Karpas-422 (cell line): ENCODE data around the gene TP53BP2. TPM values are rescaled to one million over a fixed set of nuclear protein-coding genes. Genes with fewer than 3 reads are reported as not detected.

Experiments
- DNase-seq: peaks from one replicate; pipeline ENCODE4 v3.0.0-alpha.2; 2015
- H2AFZ ChIP-seq: fragments of 200-600 bp; sonication (generic); 2 replicates; pipeline ENCODE4 v1.6.1; 2014; ENCODE audit warnings: antibody characterized with exemption, low read length, mixed read lengths
- H3K27ac ChIP-seq: fragments of 200-600 bp; sonication (generic); 2 replicates; pipeline ENCODE4 v1.5.1; 2014; ENCODE audit warnings: mild to moderate bottlenecking, low read length, moderate library complexity
- H3K27me3 ChIP-seq: fragments of 200-600 bp; sonication (generic); 2 replicates; pipeline ENCODE4 v1.6.1; 2014; ENCODE audit warnings: low read length, mixed read lengths
- H3K36me3 ChIP-seq: fragments of 200-600 bp; sonication (generic); 2 replicates; pipeline ENCODE4 v1.6.1; 2014; ENCODE audit warnings: low read length, mixed read lengths; ENCODE audit not compliant: insufficient read depth
- H3K4me1 ChIP-seq: fragments of 200-600 bp; sonication (generic); 2 replicates; pipeline ENCODE4 v1.6.1; 2014; ENCODE audit warnings: mild to moderate bottlenecking, low read length, mixed read lengths
- H3K4me2 ChIP-seq: fragments of 200-600 bp; sonication (generic); 2 replicates; pipeline ENCODE4 v1.6.1; 2014; ENCODE audit warnings: low read length, low read depth, mild to moderate bottlenecking; ENCODE audit not compliant: poor library complexity, severe bottlenecking
- H3K4me3 ChIP-seq: fragments of 200-600 bp; sonication (generic); 2 replicates; pipeline ENCODE4 v1.5.1; 2014; ENCODE audit warnings: mild to moderate bottlenecking, antibody characterized with exemption, low read length, mixed read lengths
- H3K79me2 ChIP-seq: fragments of 200-600 bp; sonication (generic); 2 replicates; pipeline ENCODE4 v1.6.1; 2014; ENCODE audit warnings: mild to moderate bottlenecking, low read length, mixed read lengths
- H3K9ac ChIP-seq: fragments of 200-600 bp; sonication (generic); 2 replicates; pipeline ENCODE4 v1.6.0; 2014; ENCODE audit warnings: low read length
- H3K9me2 ChIP-seq: fragments of 200-600 bp; sonication (generic), shearing (Covaris generic); replicated peaks from 2 replicates; pipeline ENCODE4 v1.6.0; 2014; ENCODE audit warnings: mild to moderate bottlenecking, low read length, moderate library complexity; ENCODE audit not compliant: insufficient read depth
- H3K9me3 ChIP-seq: fragments of 300-700, 200-600 bp; sonication (generic); 2 replicates; pipeline ENCODE4 v1.6.1; 2014; ENCODE audit warnings: low read length, mixed read lengths
- H4K20me1 ChIP-seq: fragments of 200-600 bp; sonication (generic); 2 replicates; pipeline ENCODE4 v1.6.1; 2014; ENCODE audit warnings: mild to moderate bottlenecking, antibody characterized with exemption, low read length, low read depth; ENCODE audit not compliant: insufficient read depth
- total RNA-seq: library from RNA; depleted of rRNA; stranded (reverse); fragments of >200 nt; shearing (Covaris generic); gene quantifications from 2 replicates; pipeline ENCODE4 v1.2.3, GENCODE V29; 2014; ENCODE audit warnings: low replicate concordance

TP53BP2 gene
- total RNA-seq, 1 experiment from 2014 or later: 1.5 TPM

DNA sequence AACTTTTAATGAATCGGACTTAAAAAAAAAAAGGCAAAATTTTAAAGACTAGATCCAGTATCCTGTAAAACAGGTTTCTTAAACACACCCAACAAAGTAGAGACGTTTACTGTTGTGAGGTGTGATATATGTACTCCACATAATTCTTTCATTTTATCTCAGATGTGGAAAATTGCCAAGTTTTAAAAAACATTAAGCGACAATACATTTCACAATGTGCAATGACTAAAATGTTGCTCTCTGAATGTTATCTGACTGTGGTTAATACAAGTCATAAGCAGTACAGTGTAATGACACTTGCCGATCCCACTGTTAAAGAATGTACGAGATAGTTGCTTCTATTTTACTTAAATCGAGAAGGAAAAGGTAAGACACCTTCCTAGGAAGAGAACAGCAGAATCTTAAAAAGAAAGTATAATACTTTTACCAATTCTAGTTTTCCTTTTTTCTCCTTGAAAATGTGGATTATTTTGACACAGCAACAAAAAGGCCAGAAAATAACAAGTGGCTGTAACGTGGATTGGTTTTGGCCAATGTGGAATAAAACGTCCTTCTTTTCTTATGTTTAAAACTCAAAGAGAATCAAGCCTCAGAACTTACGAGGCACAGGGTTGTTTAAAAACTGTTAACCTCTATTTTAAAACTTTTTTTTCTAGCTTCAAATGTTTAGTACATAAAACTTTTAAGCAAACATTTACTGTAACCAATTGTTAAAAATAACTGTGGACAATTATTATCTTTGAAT lies 51.4 kb downstream of the TP53BP2 start:
- Histone ChIP-seq H3K36me3 (no peaks in the 10 kb centered on the region), H3K4me3 (no peak overlapping the region), H4K20me1 (no peaks in the 10 kb centered on the region), H3K9ac (no peak overlapping the region), H3K27me3 (no peaks in the 10 kb centered on the region), H2AFZ (no peak overlapping the region), H3K9me3 (no peaks in the 10 kb centered on the region), H3K27ac (no peak overlapping the region), H3K4me1 (no peaks in the 10 kb centered on the region), H3K9me2 (no peaks in the 10 kb centered on the region), H3K4me2 (no peak overlapping the region), H3K79me2 (no peaks in the 10 kb centered on the region)
- DNase-seq: no peak

DNA sequence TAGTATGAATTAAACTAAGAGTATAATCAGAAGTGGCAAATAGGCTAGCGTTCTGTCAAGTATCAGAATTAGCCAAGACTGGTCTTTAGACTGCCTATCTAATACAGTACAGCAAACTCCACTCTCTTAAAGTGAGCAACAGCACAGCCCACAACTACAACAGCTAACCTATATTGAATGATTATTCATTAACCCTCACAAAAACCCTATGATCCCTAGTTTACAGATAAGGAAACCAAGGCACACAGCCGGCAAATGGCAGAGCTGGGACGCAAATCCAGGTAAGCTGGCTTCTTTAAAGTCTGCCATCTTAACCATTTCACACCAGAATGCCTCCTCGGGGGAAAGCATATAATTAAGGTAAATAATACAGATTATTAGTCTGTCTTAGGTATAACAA lies 52.0 kb downstream of the TP53BP2 start:
- H3K4me2 ChIP-seq: no peak overlapping the region
- H3K9me3 ChIP-seq: no peaks in the 10 kb centered on the region
- no peaks in the 10 kb centered on the region for H3K79me2 ChIP-seq
- H4K20me1 ChIP-seq: no peaks in the 10 kb centered on the region
- no peak overlapping the region for H3K4me3 ChIP-seq
- no peak for DNase-seq
- no peak overlapping the region for H3K9ac ChIP-seq
- H3K9me2 ChIP-seq: no peaks in the 10 kb centered on the region
- H3K36me3 ChIP-seq: no peaks in the 10 kb centered on the region
- no peaks in the 10 kb centered on the region for H3K27me3 ChIP-seq
- no peak overlapping the region for H2AFZ ChIP-seq
- no peaks in the 10 kb centered on the region for H3K4me1 ChIP-seq
- no peak overlapping the region for H3K27ac ChIP-seq

DNA sequence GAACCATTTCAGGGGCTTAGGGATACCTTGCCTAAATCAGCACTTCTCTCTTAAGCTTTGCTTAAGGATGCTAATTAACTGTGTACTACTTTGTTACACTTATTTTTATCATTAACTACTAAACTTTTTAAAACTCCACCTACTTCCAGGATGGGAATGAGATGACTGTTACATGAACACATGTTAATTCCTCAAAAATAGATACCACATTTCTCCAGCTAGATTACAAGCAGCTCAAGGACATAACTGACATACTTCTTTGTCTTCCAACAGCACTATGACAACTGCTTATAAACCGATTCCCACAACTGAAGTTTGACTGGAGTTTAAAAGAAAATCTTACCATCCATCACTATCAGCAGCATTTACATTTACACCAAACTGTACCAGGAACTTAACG lies 53.7 kb downstream of the TP53BP2 start:
- H3K4me1 ChIP-seq: no peaks in the 10 kb centered on the region

DNA sequence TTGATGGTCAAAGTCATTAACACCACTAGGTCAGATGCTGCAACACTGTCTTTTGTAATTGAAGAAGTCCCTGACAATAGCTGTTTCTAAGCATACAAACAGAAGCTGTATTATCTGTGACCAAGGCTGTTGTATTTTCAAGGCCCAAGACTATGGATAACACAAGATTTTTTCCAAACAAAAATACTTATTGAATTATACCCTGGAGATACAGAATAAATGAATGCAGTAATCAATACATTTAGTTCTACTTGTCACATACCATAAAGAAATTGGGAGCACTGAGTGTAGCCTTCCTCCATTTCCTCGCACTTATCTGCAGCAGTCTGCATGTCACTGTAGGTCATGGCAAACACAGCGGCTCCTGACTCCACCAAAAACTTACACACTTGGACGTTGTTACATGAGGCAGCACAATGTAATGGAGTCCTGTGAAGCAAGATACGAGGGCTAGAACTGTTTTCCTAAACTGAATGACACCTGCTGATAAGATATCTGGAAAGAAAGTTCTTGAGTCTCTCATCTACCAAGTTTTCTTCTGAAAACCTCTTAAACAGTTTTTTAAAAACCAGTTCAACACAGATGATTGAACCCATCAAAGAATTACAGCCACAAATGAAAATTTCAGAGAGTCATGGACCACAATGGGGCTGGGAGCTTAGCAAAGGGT lies 56.9 kb downstream of the TP53BP2 start:
- H4K20me1 ChIP-seq: no peaks in the 10 kb centered on the region
- peak; percentile 14 for DNase-seq
- no peaks in the 10 kb centered on the region for H3K79me2 ChIP-seq
- no peak overlapping the region for H3K27ac ChIP-seq
- H3K4me3 ChIP-seq: no peak overlapping the region
- no peak overlapping the region for H2AFZ ChIP-seq
- no peaks in the 10 kb centered on the region for H3K9me2 ChIP-seq
- H3K4me1 ChIP-seq: no peaks in the 10 kb centered on the region
- H3K9me3 ChIP-seq: no peaks in the 10 kb centered on the region
- H3K4me2 ChIP-seq: no peak overlapping the region
- no peaks in the 10 kb centered on the region for H3K36me3 ChIP-seq
- H3K9ac ChIP-seq: no peak overlapping the region
- H3K27me3 ChIP-seq: no peaks in the 10 kb centered on the region

More for the DNA sequence above, 53.7 kb downstream of the TP53BP2 start:
- Histone ChIP-seq H3K4me3 (no peak overlapping the region), H3K79me2 (no peaks in the 10 kb centered on the region), H3K9ac (no peak overlapping the region), H3K9me3 (no peaks in the 10 kb centered on the region), H2AFZ (no peak overlapping the region), H3K9me2 (no peaks in the 10 kb centered on the region), H3K27ac (no peak overlapping the region), H3K36me3 (no peaks in the 10 kb centered on the region), H3K27me3 (no peaks in the 10 kb centered on the region), H3K4me2 (no peak overlapping the region), H4K20me1 (no peaks in the 10 kb centered on the region)
- DNase-seq: peak; percentile 20

- H3K9me2 ChIP-seq: no peaks in the 10 kb centered on the region
- no peaks in the 10 kb centered on the region for H4K20me1 ChIP-seq
- H3K9ac ChIP-seq: no peak overlapping the region
- no peaks in the 10 kb centered on the region for H3K79me2 ChIP-seq
- no peak overlapping the region for H3K27ac ChIP-seq
- H3K27me3 ChIP-seq: no peaks in the 10 kb centered on the region
- no peak overlapping the region for H3K4me3 ChIP-seq
- no peaks in the 10 kb centered on the region for H3K36me3 ChIP-seq
- no peaks in the 10 kb centered on the region for H3K9me3 ChIP-seq
- no peak overlapping the region for H3K4me2 ChIP-seq
- no peak for DNase-seq
- H3K4me1 ChIP-seq: no peaks in the 10 kb centered on the region
- H2AFZ ChIP-seq: no peak overlapping the region
These were observed 59.9 kb downstream of the TP53BP2 start for GRCh38 chr1:223785808-223786207.

DNA sequence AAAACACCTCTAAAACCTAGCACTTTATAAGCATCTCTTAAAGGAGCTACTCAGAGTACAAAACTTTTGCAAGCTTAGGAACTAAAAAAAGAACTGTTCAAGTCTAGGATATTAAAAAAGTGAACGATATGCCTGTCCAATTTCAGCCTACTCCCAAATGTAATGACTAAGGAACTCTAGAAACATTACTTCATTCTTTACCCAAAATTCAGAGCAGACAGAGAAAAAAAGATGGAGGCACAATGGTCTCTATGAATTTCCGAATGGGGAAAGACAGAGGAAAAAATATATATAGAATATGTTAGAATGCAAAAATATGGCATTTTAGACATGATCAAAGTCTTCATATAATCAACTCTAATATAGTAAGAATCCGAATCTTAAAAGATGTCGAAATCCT lies 61.2 kb downstream of the TP53BP2 start:
- Histone ChIP-seq H4K20me1 (no peaks in the 10 kb centered on the region), H3K27ac (no peak overlapping the region), H2AFZ (no peak overlapping the region), H3K79me2 (no peaks in the 10 kb centered on the region), H3K36me3 (no peaks in the 10 kb centered on the region), H3K4me2 (no peak overlapping the region), H3K4me1 (no peaks in the 10 kb centered on the region), H3K9me3 (no peaks in the 10 kb centered on the region), H3K9ac (no peak overlapping the region), H3K9me2 (no peaks in the 10 kb centered on the region), H3K27me3 (no peaks in the 10 kb centered on the region), H3K4me3 (no peak overlapping the region)
- DNase-seq: no peak

- Histone ChIP-seq H3K27me3 (no peaks in the 10 kb centered on the region), H3K9me3 (no peaks in the 10 kb centered on the region), H4K20me1 (no peaks in the 10 kb centered on the region), H3K4me1 (no peaks in the 10 kb centered on the region), H3K4me3 (no peak overlapping the region), H2AFZ (no peak overlapping the region), H3K79me2 (no peaks in the 10 kb centered on the region), H3K27ac (no peak overlapping the region), H3K4me2 (no peak overlapping the region), H3K9me2 (no peaks in the 10 kb centered on the region), H3K36me3 (no peaks in the 10 kb centered on the region), H3K9ac (no peak overlapping the region)
- DNase-seq: no peak
These were observed 62.1 kb downstream of the TP53BP2 start for GRCh38 chr1:223783676-223784075.

DNA sequence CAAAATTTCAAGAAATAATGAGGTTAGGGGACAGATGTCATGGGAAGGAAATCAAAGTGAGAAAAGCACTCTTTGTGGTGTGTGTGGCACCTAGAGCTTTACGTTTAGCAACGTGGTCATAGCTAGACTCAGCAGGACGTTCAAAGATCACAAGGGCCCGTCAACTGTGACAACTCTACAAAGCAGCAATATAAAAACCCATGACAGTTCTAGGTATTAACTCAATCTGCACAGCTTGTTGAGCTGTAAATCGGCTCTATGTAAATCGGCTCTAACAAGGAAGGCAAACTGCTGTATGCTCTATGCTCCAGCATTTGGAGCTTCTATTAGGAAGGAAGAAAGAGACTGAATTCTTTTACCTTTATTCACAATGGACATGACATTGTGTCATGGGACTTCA lies 64.8 kb downstream of the TP53BP2 start:
- Histone ChIP-seq H3K36me3 (no peaks in the 10 kb centered on the region), H3K9ac (no peak overlapping the region), H3K4me3 (no peak overlapping the region), H3K4me2 (no peak overlapping the region), H3K27ac (no peak overlapping the region), H3K9me2 (no peaks in the 10 kb centered on the region), H4K20me1 (no peaks in the 10 kb centered on the region), H3K9me3 (no peaks in the 10 kb centered on the region), H3K4me1 (no peaks in the 10 kb centered on the region), H3K27me3 (no peaks in the 10 kb centered on the region), H3K79me2 (no peaks in the 10 kb centered on the region), H2AFZ (no peak overlapping the region)
- DNase-seq: no peak
